ENCODE measurements around the gene LHCGR. TPM values are rescaled to one million over a fixed set of nuclear protein-coding genes. Genes with fewer than 3 reads are reported as not detected.
A peak's percentile ranks its signal among the peaks of the same experiment; 100 is the strongest.

Gene LHCGR
- total RNA-seq, 1 donor, result not detected

DNA sequence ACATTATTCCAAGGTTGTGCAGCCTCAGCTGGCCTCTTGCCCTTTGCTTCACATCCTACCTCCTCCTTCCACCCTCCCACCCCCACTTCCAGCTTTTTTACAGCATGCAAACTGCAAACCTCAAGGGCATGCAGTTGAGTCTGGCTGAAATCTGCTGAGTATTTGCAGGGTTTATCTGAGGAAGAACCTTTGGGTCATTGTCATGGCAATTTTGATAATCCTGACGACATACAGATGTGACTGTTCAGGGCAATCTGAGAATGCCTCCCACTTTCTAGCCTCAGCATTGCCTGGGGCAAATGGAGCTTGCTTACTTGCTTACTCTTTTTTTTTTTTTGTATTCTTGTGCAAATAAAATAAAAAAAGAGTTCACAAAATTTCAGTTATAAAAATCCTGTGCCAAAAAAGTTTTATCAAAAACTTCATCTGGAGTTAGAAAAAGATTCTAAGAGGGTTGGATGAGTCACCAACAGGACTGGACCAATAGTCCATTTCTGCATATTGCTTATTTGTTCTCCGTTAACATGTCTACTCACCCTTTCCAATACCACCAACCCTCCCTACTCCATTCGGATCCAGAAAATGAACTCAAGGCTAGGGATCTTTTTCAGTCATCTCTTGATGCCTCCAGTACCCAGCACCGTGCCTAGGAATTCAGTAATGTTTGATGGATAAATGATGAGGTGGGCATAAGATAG, 23.6 kb upstream of the LHCGR start:
- no peak overlapping the region for H3K4me2 ChIP-seq (ENCODE audit: insufficient read depth, low read length)
- no peaks in the 10 kb centered on the region for H3K4me1 ChIP-seq (ENCODE audit: insufficient read depth, low read length)
- H3K27me3 ChIP-seq (ENCODE audit: insufficient read depth, low read length), result no peaks in the 10 kb centered on the region
- H3K9me3 ChIP-seq (ENCODE audit: low read depth, low read length), result no peaks in the 10 kb centered on the region
- no peak overlapping the region for H3K27ac ChIP-seq (ENCODE audit: low read depth, low read length)
- H3K36me3 ChIP-seq (ENCODE audit: insufficient read depth, low read length), result no peaks in the 10 kb centered on the region
- H3K79me2 ChIP-seq (ENCODE audit: insufficient read depth, low read length), result no peaks in the 10 kb centered on the region
- H2AFZ ChIP-seq (ENCODE audit: low read length), result no peak overlapping the region
- TF ChIP-seq, protein P1, sequence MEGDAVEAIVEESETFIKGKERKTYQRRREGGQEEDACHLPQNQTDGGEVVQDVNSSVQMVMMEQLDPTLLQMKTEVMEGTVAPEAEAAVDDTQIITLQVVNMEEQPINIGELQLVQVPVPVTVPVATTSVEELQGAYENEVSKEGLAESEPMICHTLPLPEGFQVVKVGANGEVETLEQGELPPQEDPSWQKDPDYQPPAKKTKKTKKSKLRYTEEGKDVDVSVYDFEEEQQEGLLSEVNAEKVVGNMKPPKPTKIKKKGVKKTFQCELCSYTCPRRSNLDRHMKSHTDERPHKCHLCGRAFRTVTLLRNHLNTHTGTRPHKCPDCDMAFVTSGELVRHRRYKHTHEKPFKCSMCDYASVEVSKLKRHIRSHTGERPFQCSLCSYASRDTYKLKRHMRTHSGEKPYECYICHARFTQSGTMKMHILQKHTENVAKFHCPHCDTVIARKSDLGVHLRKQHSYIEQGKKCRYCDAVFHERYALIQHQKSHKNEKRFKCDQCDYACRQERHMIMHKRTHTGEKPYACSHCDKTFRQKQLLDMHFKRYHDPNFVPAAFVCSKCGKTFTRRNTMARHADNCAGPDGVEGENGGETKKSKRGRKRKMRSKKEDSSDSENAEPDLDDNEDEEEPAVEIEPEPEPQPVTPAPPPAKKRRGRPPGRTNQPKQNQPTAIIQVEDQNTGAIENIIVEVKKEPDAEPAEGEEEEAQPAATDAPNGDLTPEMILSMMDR (IDR thresholded peaks at IDR 0.05; ENCODE audit: extremely low read depth, low read depth, low read length), result no peak
- no peaks in the 10 kb centered on the region for H4K20me1 ChIP-seq (ENCODE audit: insufficient read depth, low read length)
- H3K4me3 ChIP-seq (ENCODE audit: insufficient read depth, low read length), result no peak overlapping the region
- DNase-seq (ENCODE audit: insufficient read length, low spot score, missing footprints), result peak; percentile 58

DNA sequence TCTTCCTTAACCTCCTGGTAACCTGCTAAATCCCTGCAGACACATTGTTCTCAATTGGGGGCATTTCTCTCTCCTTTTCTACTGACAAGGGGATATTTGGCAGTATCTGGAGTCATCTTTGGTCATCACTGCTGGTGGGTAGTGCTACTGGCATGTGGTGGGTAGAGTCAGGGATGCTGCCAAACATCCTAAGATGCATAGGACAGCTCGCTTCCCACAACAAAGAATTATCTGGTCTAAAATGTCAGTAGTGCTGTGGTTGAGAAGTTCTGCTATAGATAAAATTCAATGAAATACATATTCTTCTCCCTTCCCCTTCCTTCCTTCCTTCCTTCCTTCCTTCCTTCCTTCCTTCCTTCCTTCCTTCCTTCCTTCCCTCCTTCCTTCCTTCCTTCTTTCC, 18.7 kb upstream of the LHCGR start:
- H3K27me3 ChIP-seq (ENCODE audit: insufficient read depth, low read length), result no peaks in the 10 kb centered on the region
- H3K4me3 ChIP-seq (ENCODE audit: insufficient read depth, low read length), result no peak overlapping the region
- no peak overlapping the region for H2AFZ ChIP-seq (ENCODE audit: low read length)
- no peak overlapping the region for H3K27ac ChIP-seq (ENCODE audit: low read depth, low read length)
- no peaks in the 10 kb centered on the region for H3K79me2 ChIP-seq (ENCODE audit: insufficient read depth, low read length)
- H4K20me1 ChIP-seq (ENCODE audit: insufficient read depth, low read length), result no peaks in the 10 kb centered on the region
- H3K36me3 ChIP-seq (ENCODE audit: insufficient read depth, low read length), result no peaks in the 10 kb centered on the region
- no peaks in the 10 kb centered on the region for H3K9me3 ChIP-seq (ENCODE audit: low read depth, low read length)
- TF ChIP-seq, protein P1 (IDR thresholded peaks at IDR 0.05; ENCODE audit: extremely low read depth, low read depth, low read length), result no peak
- no peak for DNase-seq (ENCODE audit: insufficient read length, low spot score, missing footprints)
- no peaks in the 10 kb centered on the region for H3K4me1 ChIP-seq (ENCODE audit: insufficient read depth, low read length)
- no peak overlapping the region for H3K4me2 ChIP-seq (ENCODE audit: insufficient read depth, low read length)

DNA sequence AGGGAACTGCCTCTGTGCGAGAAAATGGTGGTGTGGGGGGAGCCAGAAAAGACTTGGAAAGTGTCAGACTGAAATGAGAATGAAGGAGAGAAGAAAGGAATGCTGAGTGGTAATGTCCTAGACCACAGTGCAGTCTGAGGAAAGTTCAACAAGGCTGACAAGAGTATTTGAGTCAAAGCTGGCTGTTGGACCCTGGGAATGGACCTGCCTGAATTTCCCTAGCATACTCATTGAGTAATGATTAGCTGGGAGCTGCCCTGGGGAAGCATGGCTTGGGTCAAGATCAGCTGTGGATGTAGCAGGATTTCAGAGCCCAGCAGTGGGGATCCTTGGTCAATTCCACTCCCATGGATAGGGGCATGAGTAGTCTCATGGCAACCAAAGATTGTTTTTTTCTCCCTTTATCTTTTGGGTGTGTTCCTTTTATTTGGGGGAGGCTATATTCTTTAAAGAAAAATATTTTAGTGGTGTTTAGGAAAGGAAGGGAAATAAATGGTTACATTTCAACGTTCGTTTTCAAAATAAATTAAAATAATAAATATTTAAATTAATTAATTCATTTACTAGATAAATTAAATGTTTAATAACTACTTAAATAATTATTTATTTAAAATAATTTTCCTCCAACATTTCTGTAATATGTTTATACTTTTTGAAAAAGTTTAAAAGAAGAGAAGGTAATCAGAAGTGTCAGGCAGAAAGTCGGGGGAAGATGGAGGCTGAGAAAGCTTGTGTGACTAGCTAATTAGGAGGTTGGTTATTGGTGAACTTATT, 15.9 kb upstream of the LHCGR start:
- H3K27me3 ChIP-seq (ENCODE audit: insufficient read depth, low read length), result no peaks in the 10 kb centered on the region
- DNase-seq (ENCODE audit: insufficient read length, low spot score, missing footprints), result no peak
- TF ChIP-seq, protein P1 (IDR thresholded peaks at IDR 0.05; ENCODE audit: extremely low read depth, low read depth, low read length), result no peak
- no peak overlapping the region for H3K4me2 ChIP-seq (ENCODE audit: insufficient read depth, low read length)
- no peaks in the 10 kb centered on the region for H3K9me3 ChIP-seq (ENCODE audit: low read depth, low read length)
- H4K20me1 ChIP-seq (ENCODE audit: insufficient read depth, low read length), result no peaks in the 10 kb centered on the region
- no peaks in the 10 kb centered on the region for H3K79me2 ChIP-seq (ENCODE audit: insufficient read depth, low read length)
- no peaks in the 10 kb centered on the region for H3K36me3 ChIP-seq (ENCODE audit: insufficient read depth, low read length)
- H3K4me1 ChIP-seq (ENCODE audit: insufficient read depth, low read length), result no peaks in the 10 kb centered on the region
- H2AFZ ChIP-seq (ENCODE audit: low read length), result no peak overlapping the region
- no peak overlapping the region for H3K27ac ChIP-seq (ENCODE audit: low read depth, low read length)
- H3K4me3 ChIP-seq (ENCODE audit: insufficient read depth, low read length), result no peak overlapping the region

DNA sequence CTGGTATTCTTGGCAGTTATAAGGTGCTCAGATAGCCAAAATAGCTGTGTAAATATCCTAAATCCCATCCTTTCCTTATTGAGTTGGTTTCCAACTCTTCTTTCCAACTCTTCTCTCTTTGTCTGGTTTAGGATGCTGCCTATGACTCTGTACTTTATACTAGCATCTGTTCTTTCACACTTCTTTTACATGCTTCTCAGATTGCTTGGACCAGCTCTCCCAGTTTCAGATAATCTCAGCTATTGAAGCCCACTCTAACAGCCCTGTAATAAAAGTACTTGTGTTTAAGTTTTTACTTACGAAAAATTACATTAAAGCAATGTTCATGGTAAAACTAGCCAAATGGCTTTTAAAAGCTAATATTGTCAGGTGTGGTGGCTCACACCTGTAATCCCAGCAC, 14.7 kb upstream of the LHCGR start:
- no peaks in the 10 kb centered on the region for H4K20me1 ChIP-seq (ENCODE audit: insufficient read depth, low read length)
- H2AFZ ChIP-seq (ENCODE audit: low read length), result no peak overlapping the region
- no peak for DNase-seq (ENCODE audit: insufficient read length, low spot score, missing footprints)
- no peaks in the 10 kb centered on the region for H3K79me2 ChIP-seq (ENCODE audit: insufficient read depth, low read length)
- no peak overlapping the region for H3K27ac ChIP-seq (ENCODE audit: low read depth, low read length)
- H3K4me1 ChIP-seq (ENCODE audit: insufficient read depth, low read length), result no peaks in the 10 kb centered on the region
- TF ChIP-seq, protein P1 (IDR thresholded peaks at IDR 0.05; ENCODE audit: extremely low read depth, low read depth, low read length), result no peak
- no peaks in the 10 kb centered on the region for H3K27me3 ChIP-seq (ENCODE audit: insufficient read depth, low read length)
- no peak overlapping the region for H3K4me2 ChIP-seq (ENCODE audit: insufficient read depth, low read length)
- H3K36me3 ChIP-seq (ENCODE audit: insufficient read depth, low read length), result no peaks in the 10 kb centered on the region
- H3K9me3 ChIP-seq (ENCODE audit: low read depth, low read length), result no peaks in the 10 kb centered on the region
- no peak overlapping the region for H3K4me3 ChIP-seq (ENCODE audit: insufficient read depth, low read length)

Data from osteoblast (primary cell).